IPS-18c (cell line): ENCODE results near the gene NECAP2.
"Not testable (repeated sequence)": the region's sequence is repeated elsewhere in the genome, so short reads cannot be mapped to it uniquely, and the experiment has no call there.

ENCODE experiments used
- H3K4me3 ChIP-seq: 2 replicates; pipeline ENCODE4 v1.7.0; 2013; ENCODE audit warnings: low read depth, mild to moderate bottlenecking, low read length, moderate library complexity; ENCODE audit not compliant: insufficient read depth
- H3K9me3 ChIP-seq: one replicate; pipeline ENCODE4 v1.6.1; 2013; ENCODE audit warnings: mild to moderate bottlenecking, low read length, moderate library complexity; ENCODE audit not compliant: control insufficient read depth, insufficient read depth

Gene NECAP2

GRCh38 chr1:16500975-16501374 lies 60.5 kb downstream of the NECAP2 start:
- not testable (repeated sequence) for H3K4me3 ChIP-seq

GRCh38 chr1:16501446-16501845 lies 60.9 kb downstream of the NECAP2 start:
- not testable (repeated sequence) for H3K9me3 ChIP-seq, H3K4me3 ChIP-seq

More at GRCh38 chr1:16500975-16501374, 60.5 kb downstream of the NECAP2 start:
- not testable (repeated sequence) for H3K9me3 ChIP-seq

DNA sequence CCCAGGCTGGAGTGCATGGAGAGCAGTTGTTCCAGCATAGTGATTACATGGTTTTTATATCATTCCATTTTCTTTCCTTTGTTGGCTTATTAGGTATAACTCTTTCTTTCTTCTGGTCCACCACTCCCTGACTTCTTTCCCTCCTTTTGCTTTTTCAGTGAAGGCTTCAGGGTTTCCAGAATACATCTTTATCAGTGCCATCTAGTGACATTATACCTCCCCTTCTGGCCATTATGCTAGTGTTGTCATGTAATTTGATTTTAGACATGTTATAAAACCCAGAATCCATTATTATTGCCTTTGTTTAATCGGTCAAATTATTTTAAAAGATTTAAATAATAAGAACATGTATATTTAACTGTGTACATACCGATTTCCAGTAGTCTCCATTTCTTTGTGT lies 63.0 kb downstream of the NECAP2 start:
- H3K9me3 ChIP-seq: peaks cover 2% of the 10 kb centered on the region
- H3K4me3 ChIP-seq: no peak overlapping the region

DNA sequence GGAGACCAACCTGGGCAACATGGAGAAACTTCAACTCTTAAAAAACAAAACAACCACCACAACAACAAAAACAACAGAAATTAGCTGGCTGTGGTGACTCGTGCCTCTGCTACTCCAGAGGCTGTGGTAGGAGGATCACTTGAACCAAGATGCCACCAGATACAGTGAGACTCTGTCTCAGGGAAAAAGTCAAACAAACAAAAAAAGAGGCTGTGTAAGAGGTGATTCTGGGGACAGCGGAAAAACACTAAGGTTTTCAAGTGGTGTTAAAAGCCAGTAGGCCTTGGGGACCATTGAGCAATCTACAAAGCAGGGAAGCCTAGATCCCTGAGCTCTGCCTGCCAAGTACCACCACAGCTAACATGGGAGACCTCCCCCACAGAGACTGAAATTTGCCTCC lies 65.3 kb downstream of the NECAP2 start:
- not testable (repeated sequence) for H3K9me3 ChIP-seq, H3K4me3 ChIP-seq

DNA sequence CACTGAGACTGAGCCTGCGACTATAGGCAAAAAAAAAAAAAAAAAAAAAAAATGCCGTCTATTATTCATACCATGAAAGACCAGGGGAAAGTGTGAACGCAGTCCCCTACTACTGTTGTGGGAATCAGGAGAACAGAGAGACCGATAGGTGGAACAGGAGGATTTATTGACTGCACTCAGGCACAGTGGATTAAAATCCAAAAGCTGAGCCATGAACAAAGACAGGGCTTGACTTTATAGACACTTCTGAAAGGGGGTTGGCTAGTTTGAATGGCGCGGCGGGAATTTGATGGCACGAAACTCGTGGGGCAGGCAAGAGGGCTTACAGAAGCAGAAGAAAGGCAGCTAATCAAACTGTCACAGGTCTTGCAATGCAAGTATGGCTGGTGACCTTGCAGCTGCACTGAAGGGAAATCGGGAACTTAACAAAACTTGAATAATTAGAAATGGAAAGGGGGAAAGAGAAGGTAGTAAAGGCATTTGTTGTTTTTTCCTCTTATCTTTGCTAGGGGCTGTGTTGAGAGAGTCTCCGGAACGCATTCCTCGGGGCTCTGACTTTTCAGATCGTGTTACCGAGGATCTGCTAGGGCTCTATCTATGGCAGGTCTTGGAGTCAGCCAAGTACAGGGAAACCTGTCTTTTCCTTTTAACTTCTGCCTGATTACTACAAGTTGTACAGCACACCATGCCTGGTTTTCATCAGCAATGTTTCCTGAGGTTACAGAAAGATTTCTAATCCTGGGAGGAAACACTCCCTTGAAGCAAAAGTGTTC lies 66.0 kb downstream of the NECAP2 start:
- not testable (repeated sequence) for H3K4me3 ChIP-seq, H3K9me3 ChIP-seq

GRCh38 chr1:16508861-16509445 lies 68.4 kb downstream of the NECAP2 start:
- H3K9me3 ChIP-seq, H3K4me3 ChIP-seq: not testable (repeated sequence)
